ENCODE data around the gene ZC3H7B.

Gene ZC3H7B

GRCh38 chr22:41356430-41357028, 55.2 kb downstream of the ZC3H7B start:
- DNase-seq, result no peak

GRCh38 chr22:41357191-41357590, 55.9 kb downstream of the ZC3H7B start:
- DNase-seq, result no peak

- DNase-seq, result no peak
Measured at GRCh38 chr22:41358927-41359326, 57.6 kb downstream of the ZC3H7B start.

- no peak for DNase-seq
Measured at GRCh38 chr22:41359376-41359775, 58.1 kb downstream of the ZC3H7B start.

GRCh38 chr22:41360126-41360525, 58.8 kb downstream of the ZC3H7B start:
- DNase-seq, result no peak

- DNase-seq, result no peak
Measured at GRCh38 chr22:41361716-41362310, 60.5 kb downstream of the ZC3H7B start.

- DNase-seq, result no peak
Measured at GRCh38 chr22:41362615-41363014, 61.3 kb downstream of the ZC3H7B start.

GRCh38 chr22:41364233-41364632, 62.9 kb downstream of the ZC3H7B start:
- DNase-seq, result no peak

GRCh38 chr22:41364955-41365354, 63.6 kb downstream of the ZC3H7B start:
- DNase-seq, result no peak

- DNase-seq, result no peak
Measured at GRCh38 chr22:41365425-41365824, 64.1 kb downstream of the ZC3H7B start.

GRCh38 chr22:41366323-41367029, 65.2 kb downstream of the ZC3H7B start:
- no peak for DNase-seq

- DNase-seq, result peak; percentile 40
Measured at GRCh38 chr22:41367039-41367679, 65.8 kb downstream of the ZC3H7B start.

- no peak for DNase-seq
Measured at GRCh38 chr22:41367680-41368542, 66.6 kb downstream of the ZC3H7B start.

GRCh38 chr22:41368543-41369423, 67.5 kb downstream of the ZC3H7B start:
- no peak for DNase-seq

- peak; percentile 21 for DNase-seq
Measured at GRCh38 chr22:41369424-41369745, 68.1 kb downstream of the ZC3H7B start.

GRCh38 chr22:41369837-41370236, 68.5 kb downstream of the ZC3H7B start:
- DNase-seq, result no peak

GRCh38 chr22:41377846-41378245, 76.5 kb downstream of the ZC3H7B start:
- no peak for DNase-seq

GRCh38 chr22:41380993-41381328, 79.6 kb downstream of the ZC3H7B start:
- DNase-seq, result no peak

- DNase-seq, result peak; percentile 94
Measured at GRCh38 chr22:41381329-41382097, 80.2 kb downstream of the ZC3H7B start, which contains the start of gene TEF. TSS of gene TEF (plus strand) at chr22:41381942. CDS start at chr22:41382045, 103 bp downstream.

- DNase-seq, result no peak
Measured at GRCh38 chr22:41382098-41382578, 80.8 kb downstream of the ZC3H7B start.

- no peak for DNase-seq
Measured at GRCh38 chr22:41382610-41383009, 81.3 kb downstream of the ZC3H7B start.
